VCaP (cell line): ENCODE measurements around the gene KSR1.

Source experiments
- H3K27ac ChIP-seq: fragments of 450-650 bp; 2 replicates; pipeline ENCODE4 v1.5.1; 2017
- CTCF ChIP-seq: fragments of 450-650 bp; conservative IDR thresholded peaks from 2 replicates; pipeline ENCODE4 v1.5.1; 2017; ENCODE audit warnings: mild to moderate bottlenecking, moderate library complexity

Gene KSR1

GRCh38 chr17:27570578-27570914 is 114.3 kb downstream of the KSR1 start:
- no peak overlapping the region for H3K27ac ChIP-seq
- no peak for TF ChIP-seq CTCF

GRCh38 chr17:27571563-27572352 is 115.5 kb downstream of the KSR1 start:
- TF ChIP-seq CTCF: no peak
- H3K27ac ChIP-seq: no peak overlapping the region

- no peak overlapping the region for H3K27ac ChIP-seq
- no peak for TF ChIP-seq CTCF
These were observed 116.4 kb downstream of the KSR1 start for GRCh38 chr17:27572665-27573064.

GRCh38 chr17:27573548-27573947 is 117.3 kb downstream of the KSR1 start:
- TF ChIP-seq CTCF: no peak
- no peak overlapping the region for H3K27ac ChIP-seq

- no peak overlapping the region for H3K27ac ChIP-seq
- TF ChIP-seq CTCF: no peak
These were observed 117.8 kb downstream of the KSR1 start for GRCh38 chr17:27573971-27574525.

- no peak overlapping the region for H3K27ac ChIP-seq
- TF ChIP-seq CTCF: no peak
These were observed 119.1 kb downstream of the KSR1 start for GRCh38 chr17:27575096-27575911.

- no peak for TF ChIP-seq CTCF
- no peak overlapping the region for H3K27ac ChIP-seq
These were observed 119.6 kb downstream of the KSR1 start for GRCh38 chr17:27575912-27576252.
